Astrocyte (in vitro differentiated cells and primary cell): ENCODE measurements around the gene ACY1. TPM values are rescaled to one million over a fixed set of nuclear protein-coding genes. Genes with fewer than 3 reads are reported as not detected.

ENCODE experiments used
- DNase-seq: peaks from one replicate; pipeline ENCODE4 v3.0.0-alpha.2; 2010; ENCODE audit warnings: low read depth
- FAIRE-seq: peaks from 2 replicates; lab custom pipeline; 2011; peaks lifted over from hg19 to GRCh38; lab: Jason Lieb, UNC
- H2AFZ ChIP-seq: 2 replicates; pipeline ENCODE4 v1.6.0; 2012; ENCODE audit warnings: low read depth, low read length, inconsistent platforms
- H3K27ac ChIP-seq: 2 replicates; pipeline ENCODE4 v1.5.1; 2011; ENCODE audit warnings: low read depth, low read length, inconsistent platforms
- H3K27me3 ChIP-seq: 2 replicates; pipeline ENCODE4 v1.6.0; 2011; ENCODE audit warnings: low read length, inconsistent platforms; ENCODE audit not compliant: insufficient read depth
- H3K36me3 ChIP-seq: 2 replicates; pipeline ENCODE4 v1.5.1; 2011; ENCODE audit warnings: low read length, inconsistent platforms; ENCODE audit not compliant: insufficient read depth
- H3K4me1 ChIP-seq: 2 replicates; pipeline ENCODE4 v1.5.1; 2011; ENCODE audit warnings: low read length, inconsistent platforms; ENCODE audit not compliant: insufficient read depth
- H3K4me2 ChIP-seq: 2 replicates; pipeline ENCODE4 v1.6.0; 2012; ENCODE audit warnings: low read length, inconsistent platforms
- H3K4me3 ChIP-seq: 2 replicates; pipeline ENCODE4 v1.5.1; 2011; ENCODE audit warnings: low read depth, mild to moderate bottlenecking, low read length, inconsistent platforms; ENCODE audit not compliant: insufficient read depth
- H3K79me2 ChIP-seq: 2 replicates; pipeline ENCODE4 v1.6.0; 2012; ENCODE audit warnings: mild to moderate bottlenecking, low read length, inconsistent platforms; ENCODE audit not compliant: insufficient read depth
- H3K9ac ChIP-seq: 2 replicates; pipeline ENCODE4 v1.6.0; 2012; ENCODE audit warnings: mild to moderate bottlenecking, low read length, inconsistent platforms
- H3K9me3 ChIP-seq: 2 replicates; pipeline ENCODE4 v1.5.1; 2012; ENCODE audit warnings: low read depth, mild to moderate bottlenecking, low read length, inconsistent platforms; ENCODE audit not compliant: insufficient read depth
- H4K20me1 ChIP-seq: 2 replicates; pipeline ENCODE4 v1.6.0; 2012; ENCODE audit warnings: low read length, inconsistent platforms; ENCODE audit not compliant: insufficient read depth
- H3K27ac Mint-ChIP-seq: one replicate; pipeline ENCODE4 v1.8.0; 2021; ENCODE audit warnings: mild to moderate bottlenecking, mixed read lengths; ENCODE audit not compliant: unreplicated experiment
- H3K27me3 Mint-ChIP-seq: one replicate; pipeline ENCODE4 v1.8.0; 2021; ENCODE audit warnings: low read depth, mixed read lengths; ENCODE audit not compliant: unreplicated experiment
- H3K36me3 Mint-ChIP-seq: one replicate; pipeline ENCODE4 v1.8.0; 2021; ENCODE audit warnings: low read depth, mixed read lengths; ENCODE audit not compliant: unreplicated experiment
- H3K4me1 Mint-ChIP-seq: one replicate; pipeline ENCODE4 v1.8.0; 2021; ENCODE audit warnings: low read depth, mixed read lengths; ENCODE audit not compliant: unreplicated experiment
- H3K4me3 Mint-ChIP-seq: one replicate; pipeline ENCODE4 v1.8.0; 2021; ENCODE audit warnings: mild to moderate bottlenecking, moderate library complexity, mixed read lengths; ENCODE audit not compliant: unreplicated experiment
- H3K9me3 Mint-ChIP-seq: one replicate; pipeline ENCODE4 v1.8.0; 2021; ENCODE audit warnings: mild to moderate bottlenecking, mixed read lengths; ENCODE audit not compliant: unreplicated experiment
- CTCF ChIP-seq: IDR thresholded peaks from 2 replicates; pipeline ENCODE4 v1.5.1; 2011; ENCODE audit warnings: low read depth, mild to moderate bottlenecking, inconsistent platforms, low read length, moderate library complexity; ENCODE audit not compliant: insufficient read depth
- EZH2 ChIP-seq: IDR thresholded peaks from 2 replicates; pipeline ENCODE4 v1.6.1; 2012; ENCODE audit warnings: mild to moderate bottlenecking, low read length, inconsistent platforms; ENCODE audit not compliant: insufficient read depth
- total RNA-seq: library from RNA; stranded (reverse); gene quantifications from 2 replicates; pipeline ENCODE4 v1.2.1, GENCODE V29; 2021

Gene ACY1
- total RNA-seq, 1 donor from 2014 or later = 16.4 TPM

GRCh38 chr3:51967384-51968169, 15.8 kb upstream of the ACY1 start, which contains the start of gene PCBP4:
Gene PCBP4 (minus strand): TSS chr3:51967454. CDS start chr3:51961240, 6,214 bp downstream.
- Mint-ChIP-seq H3K4me1 (peaks cover 14% of the 10 kb centered on the region), H3K36me3 (peaks cover 11% of the 10 kb centered on the region), H3K27ac (no peak within 1 kb of the TSS), H3K27me3 (no peaks in the 10 kb centered on the region), H3K4me3 (peak within 1 kb of the TSS; percentile 90), H3K9me3 (peaks cover 3% of the 10 kb centered on the region)
- H3K4me3 ChIP-seq = peak within 1 kb of the TSS; percentile 86
- no peaks in the 10 kb centered on the region for H3K36me3 ChIP-seq
- H3K4me1 ChIP-seq = peaks cover 15% of the 10 kb centered on the region
- peaks cover 48% of the 10 kb centered on the region for H4K20me1 ChIP-seq
- H3K9me3 ChIP-seq = no peaks in the 10 kb centered on the region
- peaks cover 44% of the 10 kb centered on the region for H3K79me2 ChIP-seq
- TF ChIP-seq EZH2 (no peak), CTCF (no peak)
- H3K4me2 ChIP-seq = peak within 1 kb of the TSS; percentile 98
- peak within 1 kb of the TSS; percentile 85 for H3K9ac ChIP-seq
- H2AFZ ChIP-seq = peak within 1 kb of the TSS; percentile 77
- H3K27ac ChIP-seq = peak within 1 kb of the TSS; percentile 47
- DNase-seq (no peak), FAIRE-seq (no peak)
- H3K27me3 ChIP-seq = no peaks in the 10 kb centered on the region

GRCh38 chr3:51968170-51968775, 15.1 kb upstream of the ACY1 start:
- Histone ChIP-seq H3K79me2 (peaks cover 40% of the 10 kb centered on the region), H3K4me1 (peaks cover 15% of the 10 kb centered on the region), H4K20me1 (peaks cover 41% of the 10 kb centered on the region), H3K36me3 (no peaks in the 10 kb centered on the region), H3K9me3 (no peaks in the 10 kb centered on the region), H3K27ac (no peak overlapping the region), H3K9ac (peak overlapping the region; percentile 68), H3K4me2 (peak overlapping the region; percentile 92), H3K27me3 (no peaks in the 10 kb centered on the region), H2AFZ (peak overlapping the region; percentile 69), H3K4me3 (peak overlapping the region; percentile 68)
- TF ChIP-seq EZH2 = no peak
- TF ChIP-seq CTCF = no peak
- Mint-ChIP-seq H3K27me3 (no peaks in the 10 kb centered on the region), H3K4me3 (peak overlapping the region; percentile 85), H3K9me3 (peaks cover 3% of the 10 kb centered on the region), H3K4me1 (peaks cover 14% of the 10 kb centered on the region), H3K27ac (no peak overlapping the region), H3K36me3 (peaks cover 7% of the 10 kb centered on the region)
- FAIRE-seq = no peak
- DNase-seq = no peak
